GM21619 (cell line): ENCODE results near the gene CCDC50.

Source experiments
- ATAC-seq: cut with Tn5 transposase; IDR thresholded peaks from one replicate; pipeline ENCODE4 v1.9.1; 2021; ENCODE audit not compliant: unreplicated experiment

CCDC50 gene

DNA sequence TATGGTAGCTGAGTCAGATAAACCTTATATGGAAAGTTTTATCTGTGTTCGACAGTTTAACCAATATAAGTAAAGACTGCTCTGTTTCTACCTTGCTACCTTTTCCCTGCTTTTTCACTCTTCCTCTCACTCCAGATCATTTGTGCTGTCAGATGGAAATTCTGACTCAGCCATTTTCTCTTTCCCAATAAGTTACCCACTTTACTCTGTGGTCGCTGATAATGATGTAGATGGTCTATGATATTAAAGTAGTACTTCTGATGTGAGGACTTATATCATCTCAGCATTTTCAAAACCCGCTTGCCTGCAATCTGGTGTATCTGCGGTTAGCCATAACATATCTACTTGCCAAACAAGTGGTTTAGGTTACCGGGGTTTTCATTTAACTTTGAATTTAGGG, 16.1 kb downstream of the CCDC50 start:
- ATAC-seq = no peak

GRCh38 chr3:191347228-191347627, 18.0 kb downstream of the CCDC50 start:
- ATAC-seq = no peak

DNA sequence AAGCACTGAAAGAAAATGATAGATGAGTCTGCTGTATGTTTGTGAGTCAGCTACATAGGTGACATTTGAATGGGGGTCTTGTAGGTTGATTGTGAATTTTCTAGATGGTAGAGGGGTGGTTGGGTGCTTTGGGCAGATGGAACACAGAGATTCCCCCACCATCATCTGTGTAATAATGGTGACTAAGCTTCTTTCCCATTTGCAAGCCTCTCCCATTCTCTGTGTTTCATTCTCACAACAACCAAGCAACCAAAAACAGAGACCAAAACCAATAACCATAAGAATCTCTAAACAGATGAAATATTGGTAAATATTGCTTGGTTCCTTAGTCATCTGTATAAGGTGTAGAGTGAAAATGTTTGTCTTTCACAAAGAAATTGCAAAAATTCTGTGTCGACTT, 18.9 kb downstream of the CCDC50 start:
- ATAC-seq = no peak

DNA sequence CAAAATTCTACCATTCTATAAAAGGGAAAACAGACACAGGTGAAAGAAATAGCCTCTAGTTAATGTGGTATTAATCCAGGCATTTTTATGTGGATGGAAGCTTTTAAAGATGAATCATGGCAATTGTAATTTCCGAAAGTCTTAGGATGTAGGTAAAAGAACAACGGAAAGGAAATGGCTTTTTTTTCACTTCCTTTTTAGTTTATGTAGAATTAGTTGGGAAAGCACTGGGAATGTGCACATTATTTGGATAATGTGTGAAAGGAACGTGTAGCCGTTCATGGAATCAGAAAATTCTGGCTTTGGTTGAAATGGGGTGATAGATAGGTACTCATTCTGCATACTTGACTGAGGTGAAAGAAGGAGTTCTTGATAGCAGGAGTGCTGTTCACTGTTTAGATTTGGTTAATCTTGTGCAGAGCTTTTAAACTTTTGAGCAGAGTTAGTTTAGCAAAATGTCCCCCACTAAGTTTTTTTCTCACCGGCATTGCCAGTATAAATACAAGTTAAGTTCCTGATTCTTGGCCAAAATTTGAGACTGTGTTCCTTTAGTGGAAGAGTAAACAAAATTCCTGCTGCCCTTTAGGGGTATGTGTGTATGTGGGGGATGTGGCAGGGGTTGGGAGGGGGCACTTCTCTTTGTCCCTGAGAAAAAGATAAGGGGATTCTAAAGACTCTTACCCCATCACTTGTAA, 21.3 kb downstream of the CCDC50 start:
- no peak for ATAC-seq

DNA sequence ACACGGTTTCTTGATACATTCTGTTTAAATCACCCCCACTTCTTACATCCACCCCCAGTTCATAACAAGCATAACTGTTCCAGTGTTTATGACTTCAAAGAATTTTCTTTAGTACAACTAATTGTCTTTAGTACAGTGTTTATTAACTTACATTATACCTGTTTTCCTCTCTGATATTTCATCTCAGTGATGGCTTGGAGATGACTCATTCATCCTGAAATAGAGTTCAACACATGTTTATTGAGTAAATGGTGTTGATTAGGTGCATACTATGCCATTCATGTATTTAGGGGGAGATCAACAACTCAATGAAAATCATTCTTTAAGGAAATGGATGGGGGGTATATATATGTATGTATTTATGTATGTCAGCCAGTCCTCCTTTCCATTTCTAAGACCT, 22.8 kb downstream of the CCDC50 start:
- no peak for ATAC-seq

DNA sequence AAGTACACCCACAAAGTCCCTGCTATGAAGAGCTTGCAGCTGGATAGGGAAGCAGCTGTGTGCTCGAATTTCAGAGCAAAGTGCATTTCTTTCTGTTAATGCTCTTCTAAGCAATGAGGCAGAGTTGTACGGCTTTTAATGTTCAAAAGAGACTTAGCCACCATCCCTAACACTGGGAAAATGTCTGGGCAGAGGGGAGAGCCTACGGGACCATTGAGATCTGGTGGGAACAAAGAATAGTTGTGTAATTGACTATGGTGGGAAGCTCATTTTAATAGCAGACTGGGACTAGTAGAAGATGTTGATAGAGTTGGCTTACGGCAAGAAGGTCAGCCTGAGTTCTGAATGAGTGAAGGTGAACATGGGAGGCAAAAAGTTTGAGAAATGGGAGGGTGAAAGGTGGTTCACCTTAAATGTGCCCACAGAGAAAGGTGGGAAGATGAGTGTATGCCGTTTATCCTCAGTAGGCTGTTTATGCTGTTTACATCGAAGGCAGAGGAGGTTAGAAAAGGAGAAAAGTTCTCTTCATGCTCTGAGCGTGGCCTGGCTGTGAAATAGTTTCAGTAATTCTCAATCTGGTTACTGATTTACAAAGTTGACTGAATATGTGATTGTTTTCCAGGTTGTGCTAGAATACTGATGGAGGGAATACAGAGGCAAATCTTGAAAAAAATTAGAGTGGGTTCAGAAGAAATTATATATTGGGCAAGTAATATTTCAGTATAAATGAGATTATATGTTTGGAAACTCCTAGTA, 24.0 kb downstream of the CCDC50 start:
- peak; percentile 29 for ATAC-seq

DNA sequence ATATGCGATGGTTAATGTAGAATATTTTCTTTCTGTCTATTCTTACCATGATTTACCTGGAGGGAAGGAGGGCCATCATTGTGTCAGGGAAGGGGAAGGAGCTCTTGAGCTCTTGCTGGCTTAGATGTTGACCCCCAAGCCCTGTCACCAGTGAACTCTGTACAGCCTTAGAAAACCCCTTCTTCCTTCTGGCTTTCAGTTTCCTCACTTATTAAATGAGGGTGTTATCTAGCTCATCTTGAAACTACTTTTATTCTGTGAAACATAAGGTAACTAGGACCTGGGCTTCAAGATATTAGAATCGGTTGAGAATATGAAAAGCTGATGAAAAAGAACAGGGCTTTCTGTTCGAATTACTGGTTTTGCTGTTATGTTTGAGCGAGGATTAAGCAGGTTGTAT, 26.2 kb downstream of the CCDC50 start:
- peak; percentile 85 for ATAC-seq

DNA sequence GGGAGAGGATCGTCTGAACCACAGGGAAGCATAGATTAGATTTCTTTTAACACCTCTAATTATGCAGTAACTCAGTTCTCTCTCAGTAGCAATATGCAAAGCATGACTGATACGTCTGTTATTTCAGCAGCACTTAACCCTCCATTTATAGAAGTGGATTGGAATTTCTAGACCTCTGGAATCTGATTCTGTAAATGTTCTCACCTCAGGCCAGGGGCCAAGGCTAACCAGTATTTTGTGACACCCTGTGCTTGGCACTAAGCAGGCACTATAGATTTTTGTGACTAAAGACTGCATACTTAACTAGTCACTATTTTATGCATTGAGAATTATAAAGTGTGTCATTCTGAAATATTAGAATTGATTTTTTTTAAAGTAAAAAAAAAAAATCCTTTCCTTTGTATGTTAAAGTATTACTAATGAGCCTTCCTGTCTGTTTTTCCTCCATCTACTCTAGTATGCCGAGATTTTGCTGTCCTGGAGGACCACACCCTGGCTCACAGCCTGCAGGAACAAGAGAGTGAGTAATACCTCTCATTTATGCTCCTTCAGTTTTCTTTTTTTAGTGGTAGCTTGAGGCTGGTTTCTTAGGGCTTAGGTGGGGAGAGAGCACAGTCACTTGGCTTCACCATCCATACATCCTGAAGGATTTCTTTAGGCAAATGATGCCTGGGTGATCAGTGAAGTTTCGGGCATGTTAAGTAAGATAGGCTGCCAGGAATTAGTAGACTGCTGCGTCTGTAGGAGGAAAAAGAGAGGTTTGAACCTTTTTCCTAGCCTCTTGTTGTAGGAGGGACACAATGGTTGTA, 27.6 kb downstream of the CCDC50 start:
- ATAC-seq = no peak

DNA sequence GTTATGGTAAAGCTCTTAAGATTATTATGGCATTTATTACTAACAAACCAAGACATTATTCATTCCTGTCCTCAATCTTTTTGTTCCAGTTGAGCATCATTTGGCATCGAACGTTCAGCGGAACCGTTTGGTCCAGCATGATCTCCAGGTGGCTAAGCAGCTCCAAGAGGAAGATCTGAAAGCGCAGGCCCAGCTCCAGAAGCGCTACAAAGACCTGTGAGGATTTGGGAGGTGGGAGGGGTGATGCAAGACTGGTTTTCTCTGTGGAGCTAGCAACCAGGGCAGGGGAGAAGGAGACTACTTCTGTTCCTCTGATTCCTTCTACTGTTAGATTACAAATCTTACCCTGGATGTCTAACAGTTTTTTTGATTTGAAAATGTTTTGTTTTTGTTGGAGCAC, 28.7 kb downstream of the CCDC50 start:
- ATAC-seq = no peak

DNA sequence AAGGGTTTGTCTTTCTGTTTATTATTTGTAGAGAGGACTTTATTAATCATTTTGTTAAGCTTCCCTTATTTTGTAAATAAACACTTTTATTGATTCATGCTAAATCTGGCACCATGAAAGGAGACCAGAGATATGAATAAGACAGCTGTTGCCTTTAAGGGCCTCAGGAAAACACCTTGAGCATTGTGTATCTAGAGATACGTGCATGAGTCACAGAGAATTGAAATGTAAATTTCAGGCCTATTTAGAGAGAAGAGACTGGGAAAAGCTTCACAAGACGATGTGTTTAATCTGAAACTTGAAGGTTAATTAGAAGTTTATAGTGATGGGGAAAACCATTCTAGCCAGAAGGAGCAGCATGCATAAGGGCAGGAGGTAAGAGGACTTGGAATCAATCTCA, 29.7 kb downstream of the CCDC50 start:
- ATAC-seq = peak; percentile 29

GRCh38 chr3:191360620-191361019, 31.4 kb downstream of the CCDC50 start:
- ATAC-seq = no peak

DNA sequence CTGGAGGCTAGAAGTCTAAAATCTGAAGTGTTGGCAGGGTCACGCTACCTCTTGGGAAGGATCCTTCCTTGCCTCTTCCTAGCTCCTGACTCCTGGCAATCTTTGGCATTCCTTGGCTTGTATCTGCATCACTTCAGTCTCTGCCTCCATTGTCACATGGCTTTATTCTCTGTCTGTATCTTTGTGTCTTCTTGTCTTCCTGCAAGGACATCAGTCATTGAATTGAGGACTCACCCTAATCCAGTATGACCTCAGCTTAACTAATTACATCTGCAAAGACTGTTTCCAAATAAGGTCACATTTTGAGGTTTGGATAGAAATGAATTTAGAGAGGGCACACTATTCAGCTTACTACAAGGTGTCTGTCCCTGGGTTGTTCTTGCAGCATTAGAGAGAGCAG, 32.3 kb downstream of the CCDC50 start:
- ATAC-seq = no peak

- ATAC-seq = no peak
Observed at GRCh38 chr3:191362037-191362436, 32.8 kb downstream of the CCDC50 start.

- ATAC-seq = no peak
Observed at GRCh38 chr3:191362524-191363090, 33.4 kb downstream of the CCDC50 start.

DNA sequence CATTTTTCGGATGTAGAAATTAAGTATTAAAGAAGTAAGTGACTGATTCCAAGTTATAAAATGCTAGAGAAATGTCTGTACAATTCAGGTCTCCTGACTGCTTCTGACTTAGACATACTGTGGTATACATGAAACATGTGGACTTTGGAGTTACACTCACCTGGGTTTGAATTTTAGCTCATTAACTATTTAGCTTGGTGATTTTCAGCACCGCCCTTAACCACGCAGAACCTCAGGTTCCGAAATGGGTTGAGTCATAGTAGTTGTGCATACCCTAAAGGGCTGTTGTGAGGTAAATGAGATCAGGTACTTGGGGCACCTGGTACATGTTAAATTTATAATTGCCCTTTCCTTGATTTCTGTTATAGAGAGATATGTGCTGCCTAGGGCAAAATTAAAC, 34.0 kb downstream of the CCDC50 start:
- ATAC-seq = no peak

DNA sequence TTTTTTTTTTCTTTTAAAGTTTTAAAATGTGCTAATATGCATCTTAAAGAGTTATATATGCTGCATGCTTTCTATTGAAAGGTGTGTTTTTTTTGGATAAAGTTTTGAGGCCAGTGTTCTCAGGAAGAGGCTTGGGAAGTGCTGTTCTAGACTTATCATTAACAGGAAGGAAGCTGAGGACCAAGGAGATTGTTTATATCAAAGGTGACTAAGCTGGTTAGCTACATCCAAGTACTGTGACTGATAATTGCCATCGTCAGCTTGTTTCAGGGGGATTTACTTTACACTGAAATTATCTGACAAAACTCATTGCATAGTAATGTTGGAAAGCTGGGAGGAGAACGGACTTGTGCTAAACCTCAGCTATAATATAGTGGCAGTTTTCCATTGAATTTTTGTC, 37.5 kb downstream of the CCDC50 start:
- no peak for ATAC-seq

DNA sequence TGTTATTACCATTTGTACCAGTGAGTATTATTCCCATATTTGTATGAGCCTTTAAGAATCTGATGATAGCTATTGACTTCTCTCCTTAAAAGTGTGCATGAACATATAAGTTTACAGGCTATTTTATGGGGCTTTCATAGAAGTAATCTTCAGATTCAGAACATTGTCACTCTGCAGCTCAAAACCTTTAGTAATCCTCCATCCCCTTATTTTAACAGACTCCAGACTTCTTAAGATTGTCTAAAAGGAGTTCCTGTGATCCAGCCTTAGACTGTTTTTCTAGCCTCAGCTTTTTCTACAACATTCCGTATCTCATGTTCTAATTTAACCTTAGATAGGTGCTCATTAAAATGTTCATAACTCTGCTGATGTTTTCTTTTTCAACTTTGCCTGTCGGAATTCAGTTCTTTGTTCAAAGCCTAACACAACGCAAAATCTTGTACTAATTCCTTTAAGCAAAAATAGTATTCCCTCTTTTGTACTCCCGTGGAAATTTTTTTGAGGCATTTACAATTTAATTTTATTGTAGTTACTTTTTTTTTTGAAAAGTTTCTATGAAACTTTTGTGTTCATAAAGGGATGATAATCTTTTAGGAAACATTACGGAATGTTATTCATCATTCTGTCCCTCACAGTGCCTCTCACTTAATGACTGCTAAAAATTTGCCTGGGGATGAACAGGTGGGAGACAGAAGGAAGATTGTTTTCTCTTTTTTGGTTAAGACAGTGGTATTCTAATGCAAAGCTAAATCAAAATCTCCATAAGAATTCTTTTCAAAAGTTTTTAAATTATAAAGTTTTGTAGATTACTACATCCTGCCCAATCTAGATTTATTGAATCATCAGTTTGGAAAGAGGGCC, 39.8 kb downstream of the CCDC50 start:
- ATAC-seq = no peak

DNA sequence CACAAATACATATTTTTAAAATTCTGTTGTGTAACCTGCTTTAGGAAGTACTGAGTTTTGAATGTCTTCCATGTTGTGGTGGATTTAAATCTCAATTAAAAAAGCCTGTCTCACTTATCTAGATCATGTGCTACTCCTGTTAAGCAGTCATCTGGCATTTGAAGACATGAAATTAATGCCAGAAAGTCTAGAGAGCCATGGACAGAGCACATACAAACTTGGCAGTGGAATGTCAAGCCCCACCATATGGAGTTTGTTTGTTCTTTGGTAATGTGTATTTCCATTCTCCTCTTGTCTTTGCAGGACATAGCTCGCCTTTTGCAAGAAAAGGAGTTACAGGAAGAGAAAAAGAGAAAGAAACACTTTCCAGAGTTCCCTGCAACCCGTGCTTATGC, 40.4 kb downstream of the CCDC50 start:
- no peak for ATAC-seq

- no peak for ATAC-seq
Observed at GRCh38 chr3:191372122-191372521, 42.9 kb downstream of the CCDC50 start.

DNA sequence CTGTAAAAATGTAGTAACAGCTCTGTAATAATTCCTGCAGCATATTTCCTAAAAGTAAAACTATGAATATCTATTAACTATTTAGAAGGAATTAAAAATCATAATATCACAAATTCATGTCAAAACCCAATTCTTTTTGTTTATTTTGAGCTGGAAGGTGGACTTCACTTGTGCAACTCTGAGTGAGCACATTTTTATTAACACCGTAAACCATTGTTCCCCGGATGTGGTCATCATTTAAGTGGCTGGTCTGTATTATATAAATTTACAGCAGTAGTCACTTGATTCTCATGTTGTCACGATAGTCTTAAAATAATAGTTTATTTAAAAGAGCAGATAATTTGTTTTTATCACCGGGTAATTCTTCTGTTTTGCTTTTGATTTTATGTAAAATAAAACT, 44.1 kb downstream of the CCDC50 start:
- ATAC-seq = no peak
